Measurements from ENCODE around the gene NPIPB4. TPM values are rescaled to one million over a fixed set of nuclear protein-coding genes. Genes with fewer than 3 reads are reported as not detected.
"Not testable (repeated sequence)": the region's sequence is repeated elsewhere in the genome, so short reads cannot be mapped to it uniquely, and the experiment has no call there.

Gene NPIPB4
- 10.7 and 21.8 TPM in 2 replicates for total RNA-seq (2014; rRNA removed; shearing (Covaris generic))

DNA sequence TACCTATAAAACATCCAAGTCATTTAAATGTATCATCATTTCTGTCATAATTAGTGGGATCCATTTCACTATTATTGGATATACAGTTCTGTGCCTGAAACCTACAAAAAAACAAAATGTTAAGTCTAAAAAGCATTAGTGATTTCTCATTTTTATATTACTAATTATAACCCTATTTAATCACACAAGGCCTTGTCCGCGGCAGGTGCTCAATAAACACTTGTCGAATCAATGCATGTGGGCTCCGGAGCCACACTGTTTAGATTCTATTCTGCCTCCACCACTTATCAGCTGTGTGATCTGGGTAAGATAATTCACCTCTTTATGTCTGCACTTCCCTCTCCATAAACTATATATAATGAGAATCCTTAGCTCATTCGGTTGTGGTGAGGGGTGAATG is at the start of gene NPIPB4:
Gene NPIPB4 (minus strand): TSS at position 101 of the 400 bp plus-strand sequence. CDS start 378 bp downstream, outside the sequence.
- H3K27me3 ChIP-seq (ENCODE audit: control insufficient read depth, insufficient read depth, low read length); DNase-seq; H3K36me3 ChIP-seq (replicated peaks; ENCODE audit: control insufficient read depth, insufficient read depth, low read length); H3K4me3 ChIP-seq (ENCODE audit: insufficient read depth, low read depth, low read length): not testable (repeated sequence)

DNA sequence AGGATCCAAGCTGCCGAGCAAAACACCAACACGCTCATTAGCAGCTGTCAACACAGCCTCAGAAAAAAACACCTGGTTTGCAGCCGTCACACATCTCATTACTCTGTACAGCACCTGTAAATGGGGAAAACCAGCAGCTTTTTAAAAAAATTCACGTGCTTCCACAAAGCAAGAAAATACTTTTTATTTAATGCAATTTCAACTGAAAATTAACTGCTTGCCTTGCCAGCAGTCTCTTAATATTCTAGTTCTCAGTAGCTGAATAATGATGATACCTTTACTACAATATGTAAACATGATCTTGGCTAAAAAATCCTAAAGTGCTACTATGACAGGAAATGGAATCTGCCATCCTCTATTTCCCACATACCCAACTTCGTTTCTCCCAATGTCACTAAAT is 41.4 kb upstream of the NPIPB4 start:
- not testable (repeated sequence) for H3K36me3 ChIP-seq (replicated peaks; ENCODE audit: control insufficient read depth, insufficient read depth, low read length); H3K27me3 ChIP-seq (ENCODE audit: control insufficient read depth, insufficient read depth, low read length); DNase-seq; H3K4me3 ChIP-seq (ENCODE audit: insufficient read depth, low read depth, low read length)

DNA sequence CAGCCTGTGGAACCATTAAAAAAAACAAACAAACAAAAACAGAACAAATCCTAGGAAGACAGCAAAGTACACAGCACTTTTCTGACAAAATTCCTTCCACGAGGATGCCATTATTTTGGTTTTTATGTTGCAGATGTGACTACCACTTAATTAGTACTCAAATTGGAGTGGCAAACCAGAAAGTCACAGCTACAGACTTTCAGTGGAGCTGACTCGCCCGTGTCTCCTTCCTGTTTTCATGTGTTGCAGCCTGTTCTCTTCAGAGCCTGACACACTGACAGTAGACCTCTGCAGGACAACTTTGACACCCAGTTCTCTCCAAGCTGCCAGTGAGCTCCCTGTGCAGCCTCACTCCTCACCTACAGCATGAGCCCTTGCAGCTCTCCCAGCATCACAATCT is 24.4 kb upstream of the NPIPB4 start:
- H3K27me3 ChIP-seq (ENCODE audit: control insufficient read depth, insufficient read depth, low read length); H3K4me3 ChIP-seq (ENCODE audit: insufficient read depth, low read depth, low read length); H3K36me3 ChIP-seq (replicated peaks; ENCODE audit: control insufficient read depth, insufficient read depth, low read length); DNase-seq: not testable (repeated sequence)

DNA sequence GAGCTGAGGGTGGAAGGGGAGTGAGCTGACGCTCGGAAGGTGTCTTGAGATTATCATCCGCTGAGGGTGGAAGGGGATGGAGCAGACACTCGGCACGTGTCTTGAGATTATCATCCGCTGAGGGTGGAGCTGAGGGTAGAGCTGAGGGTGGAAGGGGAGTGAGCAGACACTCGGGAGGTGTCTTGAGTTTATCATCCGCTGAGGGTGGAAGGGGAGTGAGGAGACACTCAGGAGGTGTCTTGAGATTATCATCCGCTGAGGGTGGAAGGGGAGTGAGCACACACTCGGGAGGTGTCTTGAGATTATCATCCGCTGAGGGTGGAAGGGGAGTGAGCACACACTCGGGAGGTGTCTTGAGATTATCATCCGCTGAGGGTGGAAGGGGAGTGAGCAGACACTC is 20.4 kb downstream of the NPIPB4 start:
- not testable (repeated sequence) for H3K36me3 ChIP-seq (replicated peaks; ENCODE audit: control insufficient read depth, insufficient read depth, low read length); DNase-seq; H3K27me3 ChIP-seq (ENCODE audit: control insufficient read depth, insufficient read depth, low read length)
- peak overlapping the region; percentile 3; the same call in 1 of the 2 replicates for H3K4me3 ChIP-seq (ENCODE audit: insufficient read depth, low read depth, low read length)

DNA sequence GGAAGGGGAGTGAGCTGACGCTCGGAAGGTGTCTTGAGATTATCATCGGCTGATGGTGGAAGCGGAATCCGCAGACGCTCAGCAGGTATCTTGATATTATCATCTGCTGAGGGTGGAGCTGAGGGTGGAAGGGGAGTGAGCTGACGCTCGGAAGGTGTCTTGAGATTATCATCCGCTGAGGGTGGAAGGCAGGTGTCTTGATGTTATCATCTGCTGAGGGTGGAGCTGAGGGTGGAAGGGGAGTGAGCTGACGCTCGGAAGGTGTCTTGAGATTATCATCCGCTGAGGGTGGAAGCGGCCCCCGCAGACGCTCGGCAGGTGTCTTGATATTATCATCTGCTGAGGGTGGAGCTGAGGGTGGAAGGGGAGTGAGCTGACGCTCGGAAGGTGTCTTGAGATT is 21.2 kb downstream of the NPIPB4 start:
- H3K27me3 ChIP-seq (ENCODE audit: control insufficient read depth, insufficient read depth, low read length); H3K36me3 ChIP-seq (replicated peaks; ENCODE audit: control insufficient read depth, insufficient read depth, low read length); DNase-seq; H3K4me3 ChIP-seq (ENCODE audit: insufficient read depth, low read depth, low read length): not testable (repeated sequence)

DNA sequence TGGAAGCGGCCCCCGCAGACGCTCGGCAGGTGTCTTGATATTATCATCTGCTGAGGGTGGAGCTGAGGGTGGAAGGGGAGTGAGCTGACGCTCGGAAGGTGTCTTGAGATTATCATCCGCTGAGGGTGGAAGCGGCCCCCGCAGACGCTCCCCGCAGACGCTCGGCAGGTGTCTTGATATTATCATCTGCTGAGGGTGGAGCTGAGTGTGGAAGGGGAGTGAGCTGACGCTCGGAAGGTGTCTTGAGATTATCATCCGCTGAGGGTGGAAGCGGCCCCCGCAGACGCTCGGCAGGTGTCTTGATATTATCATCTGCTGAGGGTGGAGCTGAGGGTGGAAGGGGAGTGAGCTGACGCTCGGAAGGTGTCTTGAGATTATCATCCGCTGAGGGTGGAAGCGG is 21.8 kb downstream of the NPIPB4 start:
- not testable (repeated sequence) for DNase-seq; H3K4me3 ChIP-seq (ENCODE audit: insufficient read depth, low read depth, low read length); H3K27me3 ChIP-seq (ENCODE audit: control insufficient read depth, insufficient read depth, low read length); H3K36me3 ChIP-seq (replicated peaks; ENCODE audit: control insufficient read depth, insufficient read depth, low read length)

DNA sequence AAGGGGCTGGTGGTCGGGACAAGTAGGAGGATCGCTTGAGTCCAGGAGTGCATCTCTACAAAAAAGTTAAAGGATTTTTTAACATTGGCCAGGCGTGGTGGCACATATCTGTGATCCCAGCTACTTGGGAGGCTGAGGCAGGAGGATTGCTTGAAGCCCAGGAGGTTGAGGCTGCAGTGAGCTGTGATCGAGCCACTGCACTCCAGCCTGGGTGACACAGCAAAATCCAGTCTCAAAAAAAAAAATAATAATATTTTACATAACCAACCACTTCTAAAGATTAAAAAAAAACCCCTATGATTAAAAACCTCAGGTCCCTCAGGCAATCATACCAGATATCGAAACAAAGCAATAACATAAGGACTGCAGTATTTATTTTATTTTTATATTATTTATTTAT is 23.3 kb downstream of the NPIPB4 start:
- DNase-seq; H3K4me3 ChIP-seq (ENCODE audit: insufficient read depth, low read depth, low read length); H3K27me3 ChIP-seq (ENCODE audit: control insufficient read depth, insufficient read depth, low read length); H3K36me3 ChIP-seq (replicated peaks; ENCODE audit: control insufficient read depth, insufficient read depth, low read length): not testable (repeated sequence)

DNA sequence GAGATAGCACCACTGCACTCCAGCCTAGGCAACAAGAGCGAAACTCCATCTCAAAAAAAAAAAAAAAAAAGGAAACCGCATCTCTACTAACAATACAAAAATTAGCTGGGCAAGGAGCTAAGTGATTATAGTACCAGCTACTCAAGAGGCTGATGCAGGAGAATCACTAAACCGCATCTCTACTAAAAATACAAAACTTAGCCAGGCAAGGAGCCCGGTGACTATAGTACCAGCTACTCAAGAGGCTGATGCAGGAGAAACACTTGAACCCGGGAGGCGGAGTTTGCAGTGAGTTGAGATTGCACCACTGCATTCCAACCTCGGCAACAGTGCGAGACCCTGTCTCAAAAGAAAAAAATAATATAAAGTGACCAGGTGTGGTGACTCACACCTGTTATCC is 27.6 kb downstream of the NPIPB4 start:
- not testable (repeated sequence) for H3K27me3 ChIP-seq (ENCODE audit: control insufficient read depth, insufficient read depth, low read length); DNase-seq; H3K36me3 ChIP-seq (replicated peaks; ENCODE audit: control insufficient read depth, insufficient read depth, low read length)

DNA sequence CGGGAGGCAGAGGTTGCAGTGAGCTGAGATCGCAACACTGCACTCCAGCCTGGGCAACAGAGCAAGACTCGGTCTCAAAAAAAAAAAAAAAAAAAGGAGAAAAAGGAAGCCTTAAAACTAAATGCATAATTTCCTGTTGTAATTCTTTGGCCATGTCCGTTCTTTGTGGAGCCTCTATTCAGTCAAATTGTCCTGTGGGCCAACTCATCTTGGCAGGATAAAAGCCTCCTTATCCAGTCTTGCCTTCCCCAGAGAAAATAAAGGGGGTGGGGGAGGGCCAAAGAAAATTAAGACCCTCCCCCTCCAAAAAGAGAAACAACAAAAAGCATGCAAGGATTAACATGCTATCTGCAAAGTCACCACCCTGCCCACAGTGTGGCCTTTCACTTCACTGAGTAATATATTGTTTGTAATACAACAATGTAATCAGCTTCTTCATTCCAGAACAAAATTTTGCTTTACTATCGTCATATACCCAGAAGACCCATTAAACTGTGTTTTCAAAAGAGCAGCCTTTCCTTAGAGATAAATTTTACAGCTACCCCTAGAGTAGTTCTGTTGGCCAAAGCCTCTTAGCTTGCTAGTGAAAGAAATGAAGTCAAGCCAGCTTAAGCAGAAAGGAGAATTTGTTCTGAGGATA is 31.4 kb downstream of the NPIPB4 start:
- not testable (repeated sequence) for H3K27me3 ChIP-seq (ENCODE audit: control insufficient read depth, insufficient read depth, low read length); DNase-seq; H3K4me3 ChIP-seq (ENCODE audit: insufficient read depth, low read depth, low read length); H3K36me3 ChIP-seq (replicated peaks; ENCODE audit: control insufficient read depth, insufficient read depth, low read length)

More for the DNA sequence above, 27.6 kb downstream of the NPIPB4 start:
- H3K4me3 ChIP-seq (ENCODE audit: insufficient read depth, low read depth, low read length) = not testable (repeated sequence)

DNA sequence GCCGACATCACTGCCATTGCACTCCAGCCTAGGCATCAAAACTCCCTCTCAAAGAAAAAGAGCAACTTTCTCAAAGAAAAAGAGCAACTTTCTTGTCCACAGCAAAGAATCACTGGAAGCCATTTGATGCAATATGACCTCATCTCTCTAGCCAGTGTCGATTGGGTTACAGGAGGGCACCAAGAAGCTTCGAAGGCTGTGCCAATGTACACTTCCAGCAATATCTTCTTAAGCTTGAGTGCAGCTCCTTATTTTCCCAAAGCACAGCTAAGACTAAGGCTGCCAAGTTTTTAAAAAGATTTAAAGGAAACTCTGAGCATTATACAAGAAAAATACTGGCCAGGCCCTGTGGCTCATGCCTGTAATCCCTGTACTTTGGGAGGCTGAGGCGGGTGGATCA is 32.0 kb downstream of the NPIPB4 start:
- H3K27me3 ChIP-seq (ENCODE audit: control insufficient read depth, insufficient read depth, low read length); DNase-seq; H3K36me3 ChIP-seq (replicated peaks; ENCODE audit: control insufficient read depth, insufficient read depth, low read length); H3K4me3 ChIP-seq (ENCODE audit: insufficient read depth, low read depth, low read length): not testable (repeated sequence)

DNA sequence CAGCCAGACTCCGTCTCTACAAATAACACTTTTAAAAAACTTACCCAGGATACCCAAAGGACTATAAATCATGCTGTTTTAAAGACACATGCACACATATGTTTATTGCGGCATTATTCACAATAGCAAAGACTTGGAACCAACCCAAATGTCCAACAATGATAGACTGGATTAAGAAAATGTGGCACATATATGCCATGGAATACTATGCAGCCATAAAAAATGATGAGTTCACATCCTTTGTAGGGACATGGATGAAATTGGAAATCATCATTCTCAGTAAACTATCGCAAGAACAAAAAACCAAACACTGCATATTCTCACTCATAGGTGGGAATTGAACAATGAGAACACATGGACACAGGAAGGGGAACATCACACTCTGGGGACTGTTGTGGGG is 34.3 kb downstream of the NPIPB4 start:
- H3K36me3 ChIP-seq (replicated peaks; ENCODE audit: control insufficient read depth, insufficient read depth, low read length); H3K27me3 ChIP-seq (ENCODE audit: control insufficient read depth, insufficient read depth, low read length); DNase-seq; H3K4me3 ChIP-seq (ENCODE audit: insufficient read depth, low read depth, low read length): not testable (repeated sequence)

DNA sequence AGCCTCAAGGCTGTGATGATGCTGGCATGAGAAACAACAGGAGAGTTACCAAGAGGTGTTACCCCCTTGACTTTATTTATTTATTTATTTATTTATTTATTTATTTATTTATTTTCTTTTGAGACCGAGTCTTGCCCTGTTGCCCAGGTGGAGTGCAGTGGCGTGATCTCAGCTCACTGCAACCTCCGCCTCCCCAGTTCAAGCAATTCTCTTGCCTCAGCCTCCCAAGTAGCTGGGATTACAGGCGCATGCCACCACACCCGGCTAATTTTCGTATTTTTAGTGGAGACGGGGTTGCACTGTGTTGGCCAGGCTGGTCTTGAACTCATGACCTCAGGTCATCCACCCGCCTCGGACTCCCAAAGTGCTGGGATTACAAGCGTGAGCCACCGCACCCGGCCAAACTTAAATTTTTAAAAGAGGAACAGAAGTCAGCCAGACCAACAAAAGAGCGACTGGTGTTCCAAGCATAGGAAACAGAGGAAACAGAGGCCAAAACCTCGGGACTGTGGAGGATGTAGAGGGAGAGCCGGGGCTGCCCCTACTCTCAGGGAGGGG is 36.6 kb downstream of the NPIPB4 start:
- H3K4me3 ChIP-seq (ENCODE audit: insufficient read depth, low read depth, low read length) = peak overlapping the region; percentile 64
- DNase-seq; H3K36me3 ChIP-seq (replicated peaks; ENCODE audit: control insufficient read depth, insufficient read depth, low read length); H3K27me3 ChIP-seq (ENCODE audit: control insufficient read depth, insufficient read depth, low read length): not testable (repeated sequence)

DNA sequence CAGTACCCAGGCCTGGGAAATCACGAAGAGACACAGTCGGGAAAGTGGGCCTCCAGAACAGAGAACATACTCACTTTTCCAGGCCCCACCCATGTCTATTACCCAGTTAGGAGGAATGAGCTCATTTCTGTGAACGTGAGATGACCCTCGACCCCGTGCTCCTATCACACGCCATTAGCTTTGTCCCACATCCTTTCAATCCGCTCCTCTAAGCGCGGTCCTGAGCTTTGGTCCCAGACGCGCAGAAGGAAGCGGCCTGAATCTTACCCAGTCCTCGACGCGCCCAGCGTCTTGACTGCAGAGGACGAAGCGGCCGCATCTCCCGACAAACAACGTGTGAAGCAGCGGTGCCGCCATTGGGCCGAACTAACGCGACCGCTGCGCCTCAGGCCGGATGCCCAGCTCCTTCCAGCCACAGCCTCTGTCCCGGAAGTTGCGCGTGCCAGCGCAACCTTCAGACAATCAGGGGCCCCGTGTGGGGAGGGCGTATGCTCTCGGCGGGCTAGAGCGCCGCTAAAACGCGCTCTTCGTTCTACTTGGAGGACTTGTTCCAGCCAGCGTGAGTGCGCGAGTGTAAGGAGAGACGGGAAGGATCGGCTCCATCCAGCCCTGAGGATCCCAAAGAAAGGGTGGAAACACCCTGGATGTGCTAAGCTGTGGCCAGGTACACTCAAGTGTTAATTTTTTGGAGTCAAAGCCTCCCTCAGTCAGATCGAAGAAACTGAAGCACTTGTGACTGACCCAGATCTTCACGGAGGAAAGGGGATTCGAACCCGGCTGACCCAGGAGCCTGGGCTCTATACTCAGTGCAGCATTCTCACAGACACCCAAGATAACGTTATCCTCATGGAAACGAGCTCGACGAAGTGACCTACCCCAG is 37.3 kb downstream of the NPIPB4 start:
- peak; percentile 57 for DNase-seq
- H3K27me3 ChIP-seq (ENCODE audit: control insufficient read depth, insufficient read depth, low read length); H3K36me3 ChIP-seq (replicated peaks; ENCODE audit: control insufficient read depth, insufficient read depth, low read length): not testable (repeated sequence)
- H3K4me3 ChIP-seq (ENCODE audit: insufficient read depth, low read depth, low read length) = peak overlapping the region; percentile 64

DNA sequence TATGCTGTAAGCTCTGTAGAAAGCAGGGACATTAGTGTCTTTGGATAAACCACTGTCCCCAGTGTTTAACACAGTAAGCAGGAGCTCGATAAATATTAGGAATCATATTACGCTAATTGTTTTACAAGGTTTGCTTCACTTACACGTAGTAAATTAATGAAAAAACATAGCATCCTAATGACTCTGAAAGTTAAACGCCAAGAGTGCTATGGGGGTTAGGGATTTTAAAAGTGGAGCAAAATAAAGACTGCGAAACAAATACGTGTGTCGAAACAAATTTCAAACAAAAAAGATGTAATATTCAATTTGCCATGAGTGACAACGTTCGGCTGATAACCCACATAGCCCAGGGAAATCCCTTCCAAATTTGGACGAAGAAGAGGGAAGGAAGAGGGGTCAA is 37.9 kb downstream of the NPIPB4 start:
- H3K36me3 ChIP-seq (replicated peaks; ENCODE audit: control insufficient read depth, insufficient read depth, low read length); H3K27me3 ChIP-seq (ENCODE audit: control insufficient read depth, insufficient read depth, low read length); DNase-seq: not testable (repeated sequence)
- H3K4me3 ChIP-seq (ENCODE audit: insufficient read depth, low read depth, low read length) = peak overlapping the region; percentile 64; the same call in 1 of the 2 replicates

DNA sequence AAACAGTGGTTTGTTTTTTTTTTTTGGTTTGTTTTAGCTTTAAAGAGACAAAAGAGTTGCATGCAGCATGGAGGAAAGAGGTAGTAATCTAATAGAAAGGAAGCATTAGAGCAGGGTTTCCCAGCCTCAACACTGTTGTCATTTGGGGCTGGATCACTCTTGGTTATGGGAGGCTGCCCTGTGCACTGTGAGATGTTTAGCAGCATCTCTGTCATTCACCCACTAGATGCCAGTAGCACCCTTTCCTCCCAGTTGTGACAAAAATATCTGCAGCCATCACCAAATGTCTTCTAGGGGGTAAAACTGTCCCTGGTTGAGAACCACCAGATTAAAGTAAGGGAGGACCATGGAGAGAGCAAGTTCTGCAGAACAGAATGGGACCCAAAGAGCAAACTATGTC is 40.5 kb downstream of the NPIPB4 start:
- H3K36me3 ChIP-seq (replicated peaks; ENCODE audit: control insufficient read depth, insufficient read depth, low read length); H3K4me3 ChIP-seq (ENCODE audit: insufficient read depth, low read depth, low read length); H3K27me3 ChIP-seq (ENCODE audit: control insufficient read depth, insufficient read depth, low read length); DNase-seq: not testable (repeated sequence)

Measured in H7 (cell line).